Gastroesophageal sphincter (tissue), 3 donors: ENCODE data around the gene DMTF1.

ENCODE experiments used
- POLR2A ChIP-seq, 2 donors: fragments of 450-650 bp; IDR thresholded peaks; one replicate each; pipeline ENCODE4 v1.6.1; 2017; ENCODE audit warnings: antibody characterized with exemption in 2 of 2, mild to moderate bottlenecking in 2 of 2, moderate library complexity in 1 of 2
- POLR2AphosphoS5 ChIP-seq: sonication (generic); formaldehyde crosslinking; IDR thresholded peaks from one replicate; pipeline ENCODE4 v1.6.1; 2017; ENCODE audit warnings: antibody characterized with exemption
- TF ChIP-seq, protein P1 (sequence below), 4 experiments: fragments of 200-600 bp in 2 of 4; fragments of 450-650 bp in 2 of 4; sonication (generic) in 1 of 4; IDR thresholded peaks; one replicate each; pipeline ENCODE4 v1.5.1; 2017 to 2019; ENCODE audit warnings: antibody characterized with exemption in 4 of 4, mild to moderate bottlenecking in 2 of 4, moderate library complexity in 2 of 4

DNA sequence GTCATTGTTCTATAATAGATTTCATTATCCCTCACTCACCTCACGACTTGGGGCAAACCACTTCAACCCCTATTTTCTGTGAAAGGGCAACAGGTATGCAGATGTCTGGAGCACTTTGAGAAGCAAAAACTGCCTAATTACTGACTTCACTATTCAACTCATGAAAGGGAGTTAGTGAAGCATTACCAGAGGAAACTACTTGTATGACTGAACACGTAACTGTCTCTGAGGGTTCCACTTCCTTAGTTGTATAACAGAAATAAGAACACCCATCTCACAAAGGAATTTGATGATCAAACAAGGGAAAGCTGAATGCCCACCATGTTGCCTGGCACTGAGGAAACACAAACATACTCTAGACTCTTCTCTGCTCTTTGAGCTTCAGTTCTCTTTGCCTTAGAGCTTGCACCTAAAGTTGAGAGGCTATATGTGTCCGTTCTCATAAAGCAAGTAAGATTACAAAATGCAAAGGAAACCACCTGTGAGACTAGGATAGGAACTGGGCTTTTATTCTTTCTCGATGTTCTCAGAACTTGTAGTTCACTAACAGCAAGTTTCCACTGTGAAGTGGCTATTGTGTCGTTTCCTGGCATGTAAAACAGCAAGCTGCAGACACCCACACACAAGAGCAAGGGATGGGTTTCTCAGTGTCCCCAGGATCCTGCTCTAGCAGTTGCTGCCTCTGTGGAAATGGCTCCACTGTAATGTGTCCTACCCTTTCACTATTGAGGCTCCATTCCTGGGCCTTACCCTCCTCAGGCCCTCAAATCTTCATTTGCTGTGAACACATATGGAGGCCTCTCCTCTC is 64.7 kb downstream of the DMTF1 start:
- TF ChIP-seq, protein P1, sequence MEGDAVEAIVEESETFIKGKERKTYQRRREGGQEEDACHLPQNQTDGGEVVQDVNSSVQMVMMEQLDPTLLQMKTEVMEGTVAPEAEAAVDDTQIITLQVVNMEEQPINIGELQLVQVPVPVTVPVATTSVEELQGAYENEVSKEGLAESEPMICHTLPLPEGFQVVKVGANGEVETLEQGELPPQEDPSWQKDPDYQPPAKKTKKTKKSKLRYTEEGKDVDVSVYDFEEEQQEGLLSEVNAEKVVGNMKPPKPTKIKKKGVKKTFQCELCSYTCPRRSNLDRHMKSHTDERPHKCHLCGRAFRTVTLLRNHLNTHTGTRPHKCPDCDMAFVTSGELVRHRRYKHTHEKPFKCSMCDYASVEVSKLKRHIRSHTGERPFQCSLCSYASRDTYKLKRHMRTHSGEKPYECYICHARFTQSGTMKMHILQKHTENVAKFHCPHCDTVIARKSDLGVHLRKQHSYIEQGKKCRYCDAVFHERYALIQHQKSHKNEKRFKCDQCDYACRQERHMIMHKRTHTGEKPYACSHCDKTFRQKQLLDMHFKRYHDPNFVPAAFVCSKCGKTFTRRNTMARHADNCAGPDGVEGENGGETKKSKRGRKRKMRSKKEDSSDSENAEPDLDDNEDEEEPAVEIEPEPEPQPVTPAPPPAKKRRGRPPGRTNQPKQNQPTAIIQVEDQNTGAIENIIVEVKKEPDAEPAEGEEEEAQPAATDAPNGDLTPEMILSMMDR (IDR thresholded peaks at IDR 0.05): no peak
- no peak for TF ChIP-seq POLR2AphosphoS5
- no peak for TF ChIP-seq POLR2A (IDR thresholded peaks at IDR 0.05)
